GM23338 (cell line): ENCODE measurements around the gene IL36RN.

Source experiments
- CREB1 ChIP-seq: fragments of 250-450 bp; sonication (Bioruptor Pico); IDR thresholded peaks from 2 replicates; pipeline ENCODE4 v1.5.0; 2020; ENCODE audit warnings: low read depth, mild to moderate bottlenecking, moderate library complexity
- CTCF ChIP-seq, 2 experiments: fragments of 200-600 bp in 1 of 2; sonication (generic) in 1 of 2; conservative IDR thresholded peaks; 2 replicates each; pipeline versions ENCODE4 v1.5.1 to v1.6.1; 2016 to 2017; ENCODE audit warnings: antibody characterized with exemption in 2 of 2, low read depth in 2 of 2, mild to moderate bottlenecking in 2 of 2, moderate library complexity in 1 of 2
- EZH2 ChIP-seq: fragments of 200-600 bp; sonication (generic); IDR thresholded peaks from one replicate; pipeline ENCODE4 v1.8.0; 2017; ENCODE audit warnings: antibody characterized with exemption, mild to moderate bottlenecking, low read depth; ENCODE audit not compliant: unreplicated experiment
- REST ChIP-seq: IDR thresholded peaks from one replicate; pipeline ENCODE4 v1.6.1; 2018; ENCODE audit warnings: antibody characterized with exemption; ENCODE audit not compliant: unreplicated experiment
- ZNF331 ChIP-seq: fragments of 250-450 bp; sonication (Bioruptor Pico); IDR thresholded peaks from 2 replicates; pipeline ENCODE4 v1.5.0; 2020; ENCODE audit warnings: low read depth, mild to moderate bottlenecking, moderate library complexity

- no peak for TF ChIP-seq CTCF (conservative IDR thresholded peaks at IDR 0.05; ENCODE audit: low read depth in 2 of 2)
- TF ChIP-seq CREB1 (CRISPR knock-in tag) = no peak
- no peak for TF ChIP-seq REST
- no peak for TF ChIP-seq EZH2
- no peak for TF ChIP-seq ZNF331
Observed at GRCh38 chr2:113028112-113028511, 30.9 kb upstream of the IL36RN start.
